ENCODE results near the gene KRT15.

Gene KRT15

DNA sequence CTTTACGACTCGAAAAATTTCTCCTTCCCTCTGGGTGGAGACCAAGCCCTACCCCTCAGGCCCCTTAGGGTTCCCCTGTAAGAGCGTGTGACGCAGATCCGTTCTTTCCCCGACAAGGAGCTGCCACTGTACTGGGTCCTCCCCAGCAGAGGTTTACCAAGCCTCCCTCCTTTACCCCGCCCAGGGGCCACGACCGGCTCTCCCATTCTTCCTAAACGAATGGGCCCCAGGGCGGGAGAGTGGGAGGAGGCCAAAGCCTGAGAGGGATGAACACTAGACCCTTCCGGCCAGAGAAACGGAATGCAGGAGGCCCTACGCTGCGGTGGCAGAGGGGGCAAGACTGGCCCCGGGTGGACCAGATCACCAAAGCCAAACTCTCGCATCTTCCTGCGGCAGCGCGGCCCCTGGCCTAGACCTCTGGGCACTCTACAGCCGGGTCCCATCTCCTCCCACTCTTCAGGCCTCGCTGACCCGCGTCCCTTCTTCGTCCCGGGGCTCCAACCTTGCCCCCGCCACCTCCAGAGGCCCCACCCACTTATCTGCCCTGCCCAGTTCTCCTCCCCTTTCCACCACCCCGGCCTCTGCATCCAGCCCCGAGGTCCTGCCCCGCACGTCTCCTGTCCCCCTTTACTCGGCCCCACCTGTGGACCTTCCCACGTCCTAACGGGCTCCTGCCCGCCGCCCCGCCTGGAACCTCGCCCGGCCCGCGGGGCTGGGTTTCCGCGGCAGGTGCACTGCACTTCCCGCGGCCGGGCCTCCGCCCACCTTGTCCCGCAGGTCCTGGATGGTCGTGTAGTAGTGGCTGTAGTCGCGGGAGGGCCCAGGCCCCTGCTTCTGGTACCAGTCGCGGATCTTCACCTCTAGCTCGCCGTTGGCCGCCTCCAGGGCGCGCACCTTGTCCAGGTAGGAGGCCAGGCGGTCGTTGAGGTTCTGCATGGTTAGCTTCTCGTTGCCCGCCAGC lies 8.7 kb upstream of the KRT15 start:
- no peak for DNase-seq (ENCODE audit: low read depth in 2 of 2)

DNA sequence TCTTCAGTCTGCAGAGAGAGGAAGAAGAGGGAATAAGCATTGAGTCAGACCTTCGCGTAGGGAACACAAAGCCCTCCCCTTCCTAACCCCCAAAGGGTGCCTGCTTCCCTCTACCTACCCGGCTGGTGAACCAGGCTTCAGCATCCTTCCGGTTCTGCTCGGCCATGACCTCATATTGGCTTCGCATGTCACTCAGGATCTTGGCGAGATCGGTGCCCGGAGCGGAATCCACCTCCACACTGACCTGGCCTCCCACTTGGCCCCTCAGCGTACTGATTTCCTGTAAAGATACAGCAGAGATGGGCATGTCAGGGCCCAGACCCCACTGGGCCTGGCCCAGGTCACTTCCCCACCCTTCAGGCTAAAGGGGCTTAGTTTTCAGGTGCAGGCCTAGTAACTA lies 5.6 kb upstream of the KRT15 start:
- DNase-seq (ENCODE audit: low read depth in 2 of 2): no peak

DNA sequence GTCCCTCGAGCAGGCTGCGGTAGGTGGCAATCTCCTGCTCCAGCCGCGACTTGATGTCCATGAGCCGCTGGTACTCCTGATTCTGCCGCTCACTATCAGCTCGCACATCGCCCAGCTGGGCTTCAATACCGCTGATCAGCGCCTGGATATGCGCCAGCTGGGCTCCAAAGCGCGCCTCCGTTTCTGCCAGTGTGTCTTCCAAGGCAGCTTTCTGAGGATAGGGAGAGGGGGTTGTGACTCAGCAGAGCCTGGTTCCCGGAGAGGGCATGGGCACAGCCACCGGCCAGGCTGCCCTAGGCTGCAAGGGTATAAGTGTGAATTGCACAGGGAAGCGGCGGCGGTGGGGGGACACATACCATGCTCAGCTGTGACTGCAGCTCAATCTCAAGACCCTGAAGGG lies 5.1 kb upstream of the KRT15 start:
- DNase-seq (ENCODE audit: low read depth in 2 of 2): no peak

DNA sequence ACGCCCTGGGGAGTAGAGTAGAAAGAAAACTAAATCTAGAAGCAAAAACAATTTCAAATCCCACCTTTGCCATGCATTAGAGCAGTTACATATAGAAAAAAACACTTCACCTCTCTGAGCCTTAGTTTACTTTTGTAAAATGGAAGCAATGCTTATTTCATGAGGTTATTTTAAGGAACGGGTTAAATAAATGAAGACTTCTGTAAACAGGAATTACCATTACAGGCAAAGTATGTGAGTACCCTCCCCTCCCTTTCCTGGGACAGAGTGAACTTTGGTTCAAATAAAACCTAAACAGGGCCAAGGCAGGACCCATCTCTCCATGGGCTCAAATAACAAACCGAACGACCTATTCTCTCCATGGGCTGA lies 4.5 kb upstream of the KRT15 start:
- no peak for DNase-seq (ENCODE audit: low read depth in 2 of 2)

DNA sequence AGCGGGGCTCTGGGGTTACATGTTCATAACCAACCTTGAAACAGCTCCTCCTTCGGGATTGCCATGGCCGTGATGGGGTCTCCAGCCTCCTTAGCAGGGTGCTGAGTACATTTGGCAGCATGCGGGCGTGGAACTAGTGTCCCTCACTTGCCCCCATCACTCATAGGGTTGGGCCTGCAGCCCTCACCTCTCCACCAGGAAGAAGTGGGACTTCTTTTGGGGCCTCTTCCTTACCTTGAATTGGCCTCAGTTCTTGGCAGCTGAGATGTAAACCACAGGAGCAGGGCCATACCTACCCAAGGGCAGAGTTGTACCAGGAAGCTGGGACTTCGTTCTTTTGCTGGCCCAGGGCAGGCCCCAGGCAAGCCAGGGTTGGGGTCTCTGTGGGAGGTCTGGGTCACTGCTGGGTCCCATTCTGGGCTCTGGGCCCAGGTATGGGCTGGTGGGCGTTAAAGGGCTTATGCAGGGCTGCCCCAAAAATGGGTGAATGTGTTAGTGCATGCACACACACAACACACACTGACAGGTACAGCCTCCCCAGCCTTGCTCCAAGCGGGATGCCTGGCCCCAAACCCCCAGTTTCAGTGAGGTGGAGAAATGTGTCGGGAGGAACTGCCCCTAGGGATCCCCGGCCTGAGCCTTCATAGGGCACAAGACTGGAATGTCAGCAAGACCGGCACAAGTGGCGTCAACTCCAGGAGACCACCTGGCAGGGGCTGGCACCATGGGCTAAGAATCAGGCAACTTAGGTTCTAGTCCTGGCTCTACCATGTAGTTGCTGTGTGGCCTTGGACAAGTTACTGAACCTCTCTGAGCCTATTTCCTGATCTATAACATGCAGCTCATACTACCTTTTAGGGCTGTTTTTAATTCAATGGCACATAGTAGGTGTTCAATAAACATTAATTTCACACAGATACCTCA lies 3.9 kb upstream of the KRT15 start:
- no peak for DNase-seq (ENCODE audit: low read depth in 2 of 2)

DNA sequence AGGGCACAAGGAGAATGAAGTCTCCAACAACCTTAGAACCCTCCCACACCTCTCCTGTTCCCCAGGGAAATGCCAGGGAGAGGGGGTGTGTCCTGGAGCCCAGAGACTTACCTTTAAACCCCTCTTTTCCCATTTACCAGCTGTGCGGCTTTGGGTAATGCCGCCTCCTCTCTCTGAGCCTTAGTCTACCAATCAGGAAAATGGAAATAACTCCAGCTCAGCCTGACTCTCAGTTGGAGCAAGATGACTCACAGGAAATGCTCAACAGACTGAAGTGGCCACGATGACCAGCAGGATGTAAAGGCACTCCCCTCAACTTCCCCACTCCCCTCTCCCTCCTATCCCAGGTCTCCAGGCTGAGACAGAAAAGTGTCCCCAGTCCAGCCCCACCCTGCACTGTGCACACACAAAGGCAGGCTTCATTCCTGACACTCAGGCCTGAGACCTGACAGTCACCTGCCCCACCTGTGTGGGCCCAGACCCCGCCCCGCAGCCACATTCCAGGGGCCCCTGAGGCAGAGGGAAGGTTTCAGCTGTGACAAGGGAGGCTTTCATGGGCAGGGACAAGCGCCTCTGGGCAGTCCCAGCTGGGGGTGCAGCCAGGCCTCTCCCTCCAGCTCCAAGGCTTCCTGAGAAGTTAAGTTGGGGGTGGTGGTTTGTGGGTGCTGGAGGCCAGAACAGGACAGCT lies 3.0 kb upstream of the KRT15 start:
- no peak for DNase-seq (ENCODE audit: low read depth in 2 of 2)

DNA sequence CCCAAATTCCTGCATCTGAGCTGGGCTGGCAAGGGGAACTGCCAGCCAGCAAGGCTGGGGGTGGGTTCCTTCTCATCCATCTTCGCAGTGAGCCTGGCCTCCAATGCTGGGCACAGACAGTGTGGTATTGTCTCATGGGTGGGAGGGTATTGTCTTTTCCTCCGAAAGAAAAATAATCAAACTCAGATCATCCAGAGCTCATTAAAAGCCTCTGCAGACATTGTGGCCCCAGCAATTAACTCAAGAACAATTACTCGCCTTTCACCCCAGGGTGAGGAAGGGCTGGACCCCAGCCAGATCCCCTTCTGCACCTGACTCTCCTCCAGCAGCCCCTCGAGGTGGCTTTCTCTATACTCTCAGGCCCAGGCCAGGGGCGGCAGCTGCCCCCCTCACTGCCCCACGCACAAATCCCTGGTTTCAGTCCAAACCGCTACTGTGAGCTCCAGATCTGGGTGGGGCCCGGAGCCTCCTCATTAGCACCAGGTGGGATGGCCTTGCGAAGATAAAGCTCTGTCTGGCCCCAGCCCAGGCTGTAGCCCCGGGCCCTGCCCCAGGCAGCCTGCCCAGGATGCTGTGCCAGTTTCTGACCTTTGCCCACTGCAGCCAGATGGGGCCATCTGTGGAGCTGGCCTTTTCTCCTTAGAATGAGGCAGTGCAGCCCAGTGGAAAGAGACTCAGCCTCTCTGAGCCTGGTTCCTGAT lies 2.3 kb upstream of the KRT15 start:
- DNase-seq (ENCODE audit: low read depth in 2 of 2): no peak

DNA sequence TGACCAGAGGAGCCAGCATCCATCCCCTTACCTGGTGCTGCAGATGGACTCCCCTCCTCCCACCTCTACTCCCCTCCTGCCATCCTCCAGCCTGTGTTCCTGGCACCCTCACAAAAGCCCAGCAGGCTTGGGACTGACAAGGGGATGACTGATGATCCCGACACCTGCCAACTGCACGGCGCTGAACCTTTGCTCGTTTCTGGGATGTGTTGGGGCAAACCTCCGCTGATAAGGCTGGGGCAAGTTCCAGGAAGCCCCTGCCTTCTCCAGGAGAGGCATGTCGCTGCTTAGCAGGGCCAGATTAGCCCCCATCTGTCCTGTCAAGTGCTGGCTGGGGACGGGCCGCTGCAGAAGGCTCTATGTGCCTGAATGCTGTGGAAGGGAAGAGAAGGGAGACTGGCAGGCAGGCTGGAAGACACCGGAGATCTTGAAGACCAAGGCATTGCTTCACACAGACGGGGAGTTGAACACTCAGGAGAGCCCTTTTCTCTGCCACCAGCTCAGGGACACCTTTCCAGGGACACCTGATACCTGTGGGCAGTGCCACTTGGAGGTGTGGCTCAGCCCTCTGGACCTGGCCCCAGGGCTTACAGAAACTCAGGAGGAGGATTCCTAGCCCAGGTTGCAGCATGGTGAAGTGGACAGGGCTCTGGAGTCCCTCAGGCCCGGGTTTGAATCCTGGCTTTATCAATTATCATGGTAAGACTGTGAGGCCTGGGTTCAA lies 973 bp upstream of the KRT15 start:
- no peak for DNase-seq (ENCODE audit: low read depth in 2 of 2)

DNA sequence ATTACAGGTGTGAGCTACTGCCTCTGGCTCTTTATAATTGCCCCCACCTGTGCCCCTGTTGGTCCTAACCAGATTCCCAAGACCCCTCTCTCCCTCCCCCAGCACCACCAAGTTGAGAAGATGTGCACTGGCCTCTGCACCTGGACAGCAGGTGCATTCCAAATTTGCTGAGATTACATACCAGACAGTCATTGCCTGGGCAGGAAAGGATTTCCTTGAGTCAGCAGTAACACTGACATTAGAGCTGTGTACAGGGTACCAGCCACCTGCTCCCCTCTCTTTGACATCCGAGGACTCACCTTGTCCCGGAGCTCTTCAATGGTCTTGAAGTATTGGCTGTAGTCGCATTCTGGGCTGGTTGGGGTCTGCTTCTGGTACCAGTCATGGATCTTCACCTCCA lies 659 bp downstream of the KRT15 start:
- DNase-seq (ENCODE audit: low read depth in 2 of 2): no peak

DNA sequence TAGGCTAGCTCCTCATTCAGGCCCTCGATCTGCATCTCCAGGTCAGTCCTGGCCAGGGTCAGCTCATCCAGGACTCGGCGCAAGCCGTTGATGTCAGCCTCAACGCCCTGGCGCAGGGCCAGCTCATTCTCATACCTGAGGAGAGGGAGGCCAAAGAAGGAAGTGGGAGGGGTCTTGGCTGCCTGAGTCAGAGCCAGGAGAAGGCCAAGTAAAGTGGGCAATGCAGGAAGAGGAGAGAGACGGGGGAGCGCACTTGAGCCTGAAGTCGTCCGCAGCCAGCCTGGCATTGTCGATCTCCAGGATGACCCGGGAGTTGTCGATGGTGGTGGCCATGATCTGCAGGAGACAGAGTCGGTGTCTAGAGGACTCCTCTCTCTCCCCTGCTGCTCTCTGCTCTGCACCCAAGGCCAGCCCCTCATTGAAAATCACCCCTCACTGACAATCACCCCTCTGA lies 1.8 kb downstream of the KRT15 start:
- no peak for DNase-seq (ENCODE audit: low read depth in 2 of 2)

DNA sequence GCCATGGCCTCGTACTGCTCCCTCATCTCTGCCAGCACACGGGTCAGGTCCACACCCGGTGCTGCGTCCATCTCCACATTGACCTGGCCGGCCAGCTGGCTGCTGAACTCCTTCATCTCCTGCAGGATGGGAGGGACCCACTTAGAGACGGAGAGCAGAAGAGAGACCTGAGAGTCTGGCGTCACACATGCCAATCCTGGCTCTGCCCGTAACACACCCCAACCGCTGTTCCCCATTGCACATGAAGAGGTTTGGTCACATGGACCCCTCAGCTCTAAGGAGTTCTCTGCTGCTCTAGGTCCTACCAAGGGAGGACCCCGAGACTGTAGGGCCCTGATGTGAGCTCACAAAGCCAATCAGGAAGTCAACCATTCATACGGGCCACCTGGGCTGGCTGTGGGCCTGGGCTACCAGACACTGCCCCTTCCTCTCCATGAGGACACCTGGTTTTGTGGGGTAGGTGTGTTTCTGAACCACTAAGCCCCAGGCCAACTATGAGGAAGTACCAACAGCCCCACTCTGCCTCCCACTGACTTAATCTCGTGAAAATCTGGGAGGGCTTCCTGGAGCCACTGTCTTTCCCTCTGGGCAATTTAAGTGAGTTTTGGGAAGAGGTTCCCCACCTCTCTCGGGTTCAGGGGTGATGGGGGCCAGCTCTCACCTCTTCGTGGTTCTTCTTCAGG lies 2.4 kb downstream of the KRT15 start:
- no peak for DNase-seq (ENCODE audit: low read depth in 2 of 2)

DNA sequence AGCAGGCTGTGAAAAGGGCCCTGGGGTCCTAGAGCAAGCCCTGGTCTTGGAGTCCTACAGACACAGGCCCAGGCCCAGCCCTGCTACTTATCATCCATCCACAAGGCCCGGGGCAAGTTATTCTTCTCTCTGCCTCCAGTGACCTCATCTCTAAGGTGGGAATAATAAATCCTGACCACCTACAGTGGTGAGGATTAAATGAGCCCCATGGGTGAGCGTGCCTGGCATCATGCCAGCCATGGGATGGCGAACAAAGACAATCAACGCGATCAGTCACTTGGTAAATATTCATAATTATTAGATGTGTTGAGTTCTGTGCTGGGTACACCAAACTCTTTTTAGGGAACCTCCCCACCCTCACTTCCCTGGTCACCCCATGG lies 5.5 kb downstream of the KRT15 start:
- no peak for DNase-seq (ENCODE audit: low read depth in 2 of 2)

DNA sequence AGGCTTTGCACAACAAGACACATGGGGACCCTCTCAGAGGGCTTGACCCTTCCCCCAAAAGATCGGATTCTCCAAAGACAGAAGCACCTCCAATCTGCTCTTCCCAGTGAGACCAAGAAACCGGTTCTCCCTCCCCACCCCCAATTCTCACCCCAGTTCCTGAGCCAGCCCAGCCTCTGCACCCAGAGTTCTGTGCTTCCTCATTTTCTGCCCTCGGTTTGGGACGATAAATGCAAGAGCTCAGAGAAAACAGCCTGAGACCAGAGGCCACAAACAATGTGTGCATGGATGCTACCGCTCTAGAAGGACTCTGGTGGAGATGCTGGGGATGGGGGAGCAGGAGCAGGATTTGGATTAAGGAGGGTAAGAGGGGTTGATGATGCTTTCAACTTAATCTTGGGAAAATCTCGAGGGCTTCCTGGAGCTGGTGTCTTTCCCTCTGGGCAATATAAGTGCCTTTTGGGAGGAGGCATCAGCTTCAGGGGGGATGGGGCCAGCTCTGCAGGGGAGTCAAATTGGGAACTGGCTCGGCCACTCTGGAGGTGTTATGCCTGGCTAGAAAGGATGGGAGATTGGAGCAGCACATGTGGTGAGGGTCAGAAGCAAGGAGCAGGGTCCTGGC lies 6.0 kb downstream of the KRT15 start:
- DNase-seq (ENCODE audit: low read depth in 2 of 2): no peak

DNA sequence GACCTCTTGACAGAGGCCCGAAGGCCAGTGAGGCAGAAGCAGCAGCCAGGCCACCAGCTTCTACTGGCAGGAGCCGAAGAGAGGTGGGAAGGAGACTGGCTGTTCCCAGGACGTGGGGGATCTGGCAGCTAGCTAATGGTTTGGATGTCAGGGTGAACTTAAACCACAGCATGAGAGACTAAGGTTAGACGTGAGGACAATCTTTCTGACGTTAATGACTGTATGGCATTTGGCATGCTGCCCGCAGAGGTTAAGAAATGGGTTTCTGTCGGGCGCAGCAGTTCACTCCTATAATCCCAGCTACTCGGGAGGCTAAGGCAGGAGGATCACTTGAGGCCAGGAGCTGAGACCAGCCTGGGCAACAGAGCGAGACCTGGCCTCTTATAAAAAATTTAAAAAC lies 7.0 kb downstream of the KRT15 start:
- no peak for DNase-seq (ENCODE audit: low read depth in 2 of 2)

DNA sequence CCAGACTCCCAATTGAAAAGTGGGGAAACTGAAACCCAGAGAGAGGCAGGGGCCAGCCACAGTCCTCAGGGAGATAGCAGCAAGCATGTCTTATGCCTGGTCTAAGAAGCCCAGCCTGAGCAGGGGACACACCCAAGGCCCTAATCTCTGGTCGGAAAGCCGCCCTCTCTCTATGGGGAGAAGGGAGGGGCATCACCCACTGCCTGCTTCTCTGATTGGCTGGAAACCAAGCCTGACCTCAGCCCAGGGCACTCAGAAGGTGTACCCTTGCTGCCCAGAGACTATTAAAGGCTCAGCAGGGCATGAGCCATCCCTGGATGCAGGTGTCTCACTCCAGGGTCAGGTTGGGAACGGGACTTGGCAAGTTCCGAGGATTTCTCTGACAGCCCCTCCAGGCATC lies 7.6 kb downstream of the KRT15 start:
- no peak for DNase-seq (ENCODE audit: low read depth in 2 of 2)

DNA sequence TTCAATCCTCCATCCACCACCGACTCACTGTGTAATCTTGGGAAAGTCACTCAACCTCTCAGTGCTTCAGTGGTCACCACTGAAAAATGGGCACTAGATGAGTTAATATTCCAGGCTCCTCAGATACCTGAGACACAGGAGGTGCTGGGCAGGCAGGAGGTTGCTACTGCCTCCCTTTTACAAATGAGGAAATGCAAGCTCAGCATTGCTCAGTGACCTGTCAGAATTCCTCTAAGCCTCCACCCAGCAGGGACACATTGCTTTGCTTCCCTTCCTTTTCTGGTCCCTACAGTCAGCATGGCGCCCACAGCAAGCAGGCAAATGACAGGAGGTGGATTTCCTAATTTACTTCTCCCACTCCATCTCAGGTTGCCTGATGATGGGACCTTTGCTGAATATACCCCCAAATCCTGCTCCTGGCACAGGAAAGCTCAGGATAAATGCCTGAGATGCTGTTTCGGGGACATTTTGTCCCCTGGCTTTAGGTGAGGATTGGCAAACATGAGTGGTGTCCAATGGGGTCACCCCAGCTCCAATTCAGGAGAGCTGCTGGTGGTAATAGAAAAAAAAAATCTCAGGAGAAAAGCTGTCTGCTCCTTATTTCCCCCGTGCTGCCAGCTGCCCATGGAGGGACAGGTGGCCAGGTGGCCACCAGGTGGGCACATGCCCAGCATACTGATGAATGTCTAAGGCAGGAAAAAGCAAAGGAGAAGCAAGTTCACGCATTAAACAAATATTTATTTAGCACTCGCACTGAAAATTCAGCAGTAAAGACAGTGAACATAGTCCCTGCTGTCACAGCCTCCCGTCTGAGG lies 8.2 kb downstream of the KRT15 start:
- no peak for DNase-seq (ENCODE audit: low read depth in 2 of 2)

DNA sequence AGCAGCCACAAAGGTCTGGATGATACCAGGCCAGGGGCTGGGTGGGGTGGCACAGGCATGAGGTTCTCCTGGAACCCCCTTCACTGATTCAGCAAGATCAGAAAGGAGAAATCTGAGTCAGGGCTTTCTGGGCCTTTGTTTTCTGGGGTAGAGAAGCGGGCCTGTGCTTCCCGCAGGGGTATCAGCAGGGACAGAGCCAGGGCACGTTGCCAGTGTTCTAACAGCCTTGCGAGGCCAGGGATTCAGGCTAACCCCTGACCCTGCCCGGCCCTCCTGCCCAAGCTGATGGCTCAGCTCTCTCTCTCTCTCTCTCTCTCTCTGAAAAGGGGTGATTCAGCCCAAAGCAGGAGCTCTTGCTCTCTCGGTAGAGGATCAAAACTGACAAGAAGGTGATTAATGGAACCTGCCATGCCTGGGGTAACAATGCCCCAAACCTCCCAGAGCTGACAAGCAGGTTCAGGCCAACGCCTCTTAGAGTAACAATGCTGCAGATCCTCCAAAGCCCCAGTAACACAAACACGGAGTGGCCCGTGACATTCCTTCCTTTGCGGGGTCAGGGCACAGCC lies 11.3 kb downstream of the KRT15 start:
- no peak for DNase-seq (ENCODE audit: low read depth in 2 of 2)

Data from stimulated activated CD8-positive, alpha-beta memory T cell treated with anti-CD3 and anti-CD28 coated beads, Interleukin-7, amount 100 ng/mL, for 4 hours (primary cell).